OCI-LY7 (cell line): Measurements from ENCODE around the gene RTL1.

Experiments used
- EZH2phosphoT487 ChIP-seq: fragments of 200-600 bp; sonication (generic); IDR thresholded peaks from 2 replicates; pipeline ENCODE4 v1.6.1; 2018; ENCODE audit warnings: low read depth, borderline replicate concordance, mild to moderate bottlenecking, mixed run types, antibody characterized with exemption, low read length, moderate library complexity, mixed read lengths
- TF ChIP-seq, protein P1 (sequence below): fragments of 200-600 bp; sonication (generic); conservative IDR thresholded peaks from 2 replicates; pipeline ENCODE4 v1.5.1; 2014; ENCODE audit warnings: mild to moderate bottlenecking, antibody characterized with exemption, low read length, moderate library complexity, mixed read lengths

DNA sequence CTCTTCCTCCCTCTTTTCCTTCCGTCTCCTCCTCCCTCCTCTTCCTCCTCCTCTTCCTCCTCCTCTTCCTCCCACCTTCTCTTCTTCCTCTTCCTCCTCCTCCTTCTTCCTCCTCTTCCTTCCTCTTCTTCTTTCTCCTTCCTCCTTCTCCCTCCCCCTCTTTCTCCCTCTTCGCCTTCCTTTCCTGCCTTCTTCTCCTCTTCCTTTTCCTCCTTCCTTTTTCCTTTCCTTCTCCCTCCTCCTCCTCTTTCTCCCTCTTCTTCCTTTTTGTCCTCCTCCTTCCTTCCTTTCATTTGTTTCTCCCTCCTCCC lies 41.6 kb downstream of the RTL1 start:
- TF ChIP-seq, protein P1, sequence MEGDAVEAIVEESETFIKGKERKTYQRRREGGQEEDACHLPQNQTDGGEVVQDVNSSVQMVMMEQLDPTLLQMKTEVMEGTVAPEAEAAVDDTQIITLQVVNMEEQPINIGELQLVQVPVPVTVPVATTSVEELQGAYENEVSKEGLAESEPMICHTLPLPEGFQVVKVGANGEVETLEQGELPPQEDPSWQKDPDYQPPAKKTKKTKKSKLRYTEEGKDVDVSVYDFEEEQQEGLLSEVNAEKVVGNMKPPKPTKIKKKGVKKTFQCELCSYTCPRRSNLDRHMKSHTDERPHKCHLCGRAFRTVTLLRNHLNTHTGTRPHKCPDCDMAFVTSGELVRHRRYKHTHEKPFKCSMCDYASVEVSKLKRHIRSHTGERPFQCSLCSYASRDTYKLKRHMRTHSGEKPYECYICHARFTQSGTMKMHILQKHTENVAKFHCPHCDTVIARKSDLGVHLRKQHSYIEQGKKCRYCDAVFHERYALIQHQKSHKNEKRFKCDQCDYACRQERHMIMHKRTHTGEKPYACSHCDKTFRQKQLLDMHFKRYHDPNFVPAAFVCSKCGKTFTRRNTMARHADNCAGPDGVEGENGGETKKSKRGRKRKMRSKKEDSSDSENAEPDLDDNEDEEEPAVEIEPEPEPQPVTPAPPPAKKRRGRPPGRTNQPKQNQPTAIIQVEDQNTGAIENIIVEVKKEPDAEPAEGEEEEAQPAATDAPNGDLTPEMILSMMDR: no peak
- TF ChIP-seq EZH2phosphoT487: no peak
